ENCODE results near the gene SPECC1.
"Not testable (repeated sequence)": the region's sequence is repeated elsewhere in the genome, so short reads cannot be mapped to it uniquely, and the experiment has no call there.

Gene SPECC1

DNA sequence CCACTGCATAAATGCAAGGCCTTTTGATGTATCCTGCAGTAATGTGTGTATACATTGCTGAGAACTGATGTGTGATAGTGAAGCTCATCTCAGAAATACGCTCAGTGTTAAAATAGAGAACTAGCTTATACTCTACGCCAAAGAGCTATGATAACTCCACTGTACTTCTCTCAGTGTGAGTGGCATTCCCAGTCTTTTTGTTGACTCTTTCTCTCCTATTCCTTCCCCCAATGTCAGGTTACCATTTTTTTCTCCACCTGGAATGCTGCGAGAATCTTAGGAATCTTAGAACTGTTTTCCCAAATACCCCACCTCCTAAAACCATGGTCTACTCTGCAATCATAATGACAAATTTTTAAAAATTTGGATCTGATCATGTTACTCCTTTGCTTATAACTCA lies 342.2 kb downstream of the SPECC1 start:
- DNase-seq, result not testable (repeated sequence)

GRCh38 chr17:20352567-20352966 lies 343.4 kb downstream of the SPECC1 start:
- not testable (repeated sequence) for DNase-seq

DNA sequence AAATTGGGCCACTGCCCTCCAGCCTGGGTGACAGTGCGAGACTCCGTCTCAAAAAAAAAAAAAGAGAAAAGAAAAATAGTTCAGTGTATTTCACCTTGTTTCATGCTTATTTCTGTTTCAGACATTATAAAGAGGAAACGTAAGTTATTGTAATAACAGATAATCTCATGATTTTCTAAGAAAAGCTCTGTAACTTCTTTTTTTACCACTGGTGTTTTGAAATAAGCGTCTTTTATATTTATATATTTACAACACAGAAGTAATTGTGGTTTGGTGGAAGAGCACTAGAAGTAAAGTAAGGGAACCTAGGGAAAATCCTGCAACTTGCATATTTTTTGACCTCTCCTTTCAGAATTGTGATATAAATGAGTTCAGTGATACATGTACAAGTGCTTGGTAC lies 354.7 kb downstream of the SPECC1 start:
- not testable (repeated sequence) for DNase-seq
